ENCODE measurements around the gene FCSK.
"Not testable (repeated sequence)": the region's sequence is repeated elsewhere in the genome, so short reads cannot be mapped to it uniquely, and the experiment has no call there.

FCSK gene

GRCh38 chr16:70454222-70455034, at the start of gene FCSK:
TSS of gene FCSK (plus strand) at chr16:70454595. CDS start at chr16:70463191, 8,596 bp downstream.
- no peak for DNase-seq (ENCODE audit: low read depth, low spot score)

GRCh38 chr16:70406104-70406503, 48.3 kb upstream of the FCSK start:
- not testable (repeated sequence) for DNase-seq (ENCODE audit: low read depth, low spot score)

GRCh38 chr16:70407811-70408274, 46.6 kb upstream of the FCSK start:
- DNase-seq (ENCODE audit: low read depth, low spot score), result no peak

GRCh38 chr16:70410734-70411133, 43.7 kb upstream of the FCSK start:
- DNase-seq (ENCODE audit: low read depth, low spot score), result no peak

- no peak for DNase-seq (ENCODE audit: low read depth, low spot score)
These were observed 42.0 kb upstream of the FCSK start for GRCh38 chr16:70412385-70412784.

- not testable (repeated sequence) for DNase-seq (ENCODE audit: low read depth, low spot score)
These were observed 40.8 kb upstream of the FCSK start for GRCh38 chr16:70413572-70413971.

- no peak for DNase-seq (ENCODE audit: low read depth, low spot score)
These were observed 37.4 kb upstream of the FCSK start for GRCh38 chr16:70416748-70417616.

GRCh38 chr16:70417661-70418060, 36.7 kb upstream of the FCSK start:
- DNase-seq (ENCODE audit: low read depth, low spot score), result no peak

GRCh38 chr16:70418274-70418992, 36.0 kb upstream of the FCSK start:
- DNase-seq (ENCODE audit: low read depth, low spot score), result no peak

GRCh38 chr16:70418993-70419318, 35.4 kb upstream of the FCSK start:
- no peak for DNase-seq (ENCODE audit: low read depth, low spot score)

- no peak for DNase-seq (ENCODE audit: low read depth, low spot score)
These were observed 34.7 kb upstream of the FCSK start for GRCh38 chr16:70419384-70420327.

GRCh38 chr16:70421014-70421413, 33.4 kb upstream of the FCSK start:
- no peak for DNase-seq (ENCODE audit: low read depth, low spot score)

GRCh38 chr16:70421473-70422311, 32.7 kb upstream of the FCSK start:
- DNase-seq (ENCODE audit: low read depth, low spot score), result no peak

GRCh38 chr16:70422543-70422942, 31.9 kb upstream of the FCSK start:
- DNase-seq (ENCODE audit: low read depth, low spot score), result no peak

GRCh38 chr16:70427786-70428177, 26.6 kb upstream of the FCSK start:
- no peak for DNase-seq (ENCODE audit: low read depth, low spot score)

GRCh38 chr16:70428178-70428998, 26.0 kb upstream of the FCSK start:
- no peak for DNase-seq (ENCODE audit: low read depth, low spot score)

- DNase-seq (ENCODE audit: low read depth, low spot score), result no peak
These were observed 24.3 kb upstream of the FCSK start for GRCh38 chr16:70429888-70430666.

All from iPS DF 19.7 (cell line).